Kidney (tissue), 14 donors: ENCODE data around the gene SPA17. TPM values are rescaled to one million over a fixed set of nuclear protein-coding genes. Genes with fewer than 3 reads are reported as not detected.
A peak's percentile ranks its signal among the peaks of the same experiment; 100 is the strongest.

ENCODE experiments used
- DNase-seq, 5 donors: peaks; one replicate each; pipeline ENCODE4 v3.0.0-alpha.2; 2013 to 2020
- FAIRE-seq: peaks from 2 replicates; lab custom pipeline; 2012; peaks lifted over from hg19 to GRCh38; lab: Jason Lieb, UNC
- H3K27ac ChIP-seq, 2 donors: one replicate each; pipeline ENCODE4 v1.7.0; 2013; ENCODE audit warnings: low read depth in 2 of 2, low read length in 2 of 2, inconsistent platforms in 1 of 2
- H3K27me3 ChIP-seq: one replicate; pipeline ENCODE4 v1.7.1; 2013; ENCODE audit warnings: low read length, inconsistent platforms; ENCODE audit not compliant: control insufficient read depth, insufficient read depth
- H3K36me3 ChIP-seq, 3 donors: one replicate each; pipeline versions ENCODE4 v1.7.0 to v1.7.1; 2013; ENCODE audit warnings: low read length in 3 of 3, control low read depth in 1 of 3, inconsistent platforms in 1 of 3; ENCODE audit not compliant: insufficient read depth in 3 of 3, control insufficient read depth in 2 of 3
- H3K4me1 ChIP-seq, 3 donors: one replicate each; pipeline versions ENCODE4 v1.7.0 to v1.7.1; 2013; ENCODE audit warnings: low read length in 3 of 3, inconsistent platforms in 1 of 3, low read depth in 1 of 3; ENCODE audit not compliant: control insufficient read depth in 2 of 3, insufficient read depth in 2 of 3
- H3K4me3 ChIP-seq, 3 donors: one replicate each; pipeline versions ENCODE4 v1.7.0 to v1.8.1; 2013; ENCODE audit warnings: low read length in 3 of 3, control low read depth in 1 of 3, inconsistent platforms in 1 of 3
- H3K9ac ChIP-seq, 3 donors: one replicate each; pipeline versions ENCODE4 v1.7.0 to v1.7.1; 2013; ENCODE audit warnings: low read length in 3 of 3, control low read depth in 1 of 3, inconsistent platforms in 1 of 3
- H3K9me3 ChIP-seq, 3 donors: one replicate each; pipeline versions ENCODE4 v1.7.0 to v1.7.1; 2013; ENCODE audit warnings: low read length in 3 of 3, control low read depth in 1 of 3, inconsistent platforms in 1 of 3; ENCODE audit not compliant: control insufficient read depth in 2 of 3, insufficient read depth in 1 of 3
- CTCF ChIP-seq: IDR thresholded peaks from 3 replicates; pipeline ENCODE4 v1.5.1; 2012; ENCODE audit warnings: mild to moderate bottlenecking, moderate library complexity, borderline replicate concordance; ENCODE audit not compliant: insufficient read depth; ENCODE audit errors: extremely low read depth
- intact Hi-C: fragments of 100-400 bp; cut with DNase I; formaldehyde crosslinking; loops from one replicate; pipeline ENCODE4 v1.11.1; 2022
- polyA plus RNA-seq: library from polyadenylated mRNA; stranded (reverse); fragments of 350-450 nt; fragmentation: Illumina TruSeq; extraction: RNeasy Lipid Tissue Mini Kit (QIAGEN cat#74804); gene quantifications from one replicate; pipeline ENCODE4 v1.2.3, GENCODE V29; 2014; ENCODE audit warnings: low read depth, low replicate concordance; ENCODE audit not compliant: insufficient read depth
- total RNA-seq: library from RNA; stranded (reverse); fragmentation: NEBNext Ultra II Directional; extraction: Animal tissue kit (Norgen Biotek cat#: 25700); gene quantifications from one replicate; pipeline ENCODE4 v1.2.1, GENCODE V29; 2021
- donor health status: control.
- donor health status: control.
- donor health status: control.
- donor health status: control.
- donor health status: control.
- donor health status: DM: yes; HTN: yes; CAD: no.
- donor health status: Normal renal cell carcinoma (clear cell type).

The SPA17 gene
- total and polyA plus RNA-seq, 2 donors from 2014 or later: 10.7 to 23.7 TPM

GRCh38 chr11:124676386-124676785, 2.7 kb downstream of the SPA17 start:
- Histone ChIP-seq H3K9ac (no peak overlapping the region), H3K9me3 (no peaks in the 10 kb centered on the region), H3K4me1 (peaks cover 2 to 7% (median 6%) of the 10 kb centered on the region in 3 donors), H3K4me3 (no peak overlapping the region), H3K36me3 (no peaks in the 10 kb centered on the region), H3K27me3 (no peaks in the 10 kb centered on the region), H3K27ac (peak overlapping the region in 1 of 2 donors; percentile 9)
- FAIRE-seq: peak; percentile 49
- peak in 1 of 5 donors; percentile 4 for DNase-seq
- intact Hi-C loops: no loop called here
- no peak for TF ChIP-seq CTCF

GRCh38 chr11:124678416-124678815, 4.7 kb downstream of the SPA17 start:
- no peak for DNase-seq
- TF ChIP-seq CTCF: no peak
- Histone ChIP-seq H3K9me3 (peaks cover 0 to 6% (median 0%) of the 10 kb centered on the region in 3 donors), H3K36me3 (no peaks in the 10 kb centered on the region), H3K27ac (no peak overlapping the region), H3K4me3 (no peak overlapping the region), H3K9ac (no peak overlapping the region), H3K27me3 (no peaks in the 10 kb centered on the region), H3K4me1 (peaks cover 2 to 6% (median 4%) of the 10 kb centered on the region in 3 donors)
- intact Hi-C loops: no loop called here
- FAIRE-seq: no peak

- H3K27ac ChIP-seq: no peak overlapping the region
- no peaks in the 10 kb centered on the region for H3K4me1 ChIP-seq
- intact Hi-C loops: no loop called here
- TF ChIP-seq CTCF: no peak
- no peaks in the 10 kb centered on the region for H3K27me3 ChIP-seq
- FAIRE-seq (peak; percentile 73), DNase-seq (no peak)
- H3K36me3 ChIP-seq: no peaks in the 10 kb centered on the region
- no peak overlapping the region for H3K4me3 ChIP-seq
- H3K9ac ChIP-seq: no peak overlapping the region
- H3K9me3 ChIP-seq: peaks cover 0 to 6% (median 0%) of the 10 kb centered on the region in 3 donors
Measured at GRCh38 chr11:124681421-124681820, 7.7 kb downstream of the SPA17 start.

GRCh38 chr11:124682443-124682842, 8.7 kb downstream of the SPA17 start:
- Histone ChIP-seq H3K9ac (no peak overlapping the region), H3K36me3 (no peaks in the 10 kb centered on the region), H3K4me3 (no peak overlapping the region), H3K9me3 (peaks cover 0 to 6% (median 0%) of the 10 kb centered on the region in 3 donors), H3K27me3 (no peaks in the 10 kb centered on the region), H3K4me1 (no peaks in the 10 kb centered on the region), H3K27ac (no peak overlapping the region)
- DNase-seq: no peak
- FAIRE-seq: no peak
- no peak for TF ChIP-seq CTCF
- intact Hi-C loops: no loop called here
